ENCODE results near the gene SMARCE1.

GRCh38 chr17:40582328-40582901 lies 65.2 kb downstream of the SMARCE1 start:
- no peak for TF ChIP-seq GATA2 (IDR thresholded peaks at IDR 0.05; ENCODE audit: low read depth, low read length)
- no peak for TF ChIP-seq GATA3 (IDR thresholded peaks at IDR 0.05; ENCODE audit: low read depth, low read length)

Measured in SH-SY5Y (cell line).